ENCODE measurements around the gene GET4. TPM values are rescaled to one million over a fixed set of nuclear protein-coding genes. Genes with fewer than 3 reads are reported as not detected.
"Not testable (repeated sequence)": the region's sequence is repeated elsewhere in the genome, so short reads cannot be mapped to it uniquely, and the experiment has no call there.

GET4 gene
- total RNA-seq, 1 experiment from 2014 or later = 61.9 TPM

- H3K27me3 ChIP-seq (ENCODE audit: control insufficient read depth, insufficient read depth, low read length) = no peaks in the 10 kb centered on the region
- no peak for DNase-seq
- no peaks in the 10 kb centered on the region for H3K36me3 ChIP-seq (replicated peaks; ENCODE audit: control insufficient read depth, insufficient read depth, low read length)
- H3K4me3 ChIP-seq (ENCODE audit: insufficient read depth, low read depth, low read length) = no peak overlapping the region
Measured at GRCh38 chr7:921581-922333, 45.4 kb downstream of the GET4 start.

- no peak for DNase-seq
- no peaks in the 10 kb centered on the region for H3K36me3 ChIP-seq (replicated peaks; ENCODE audit: control insufficient read depth, insufficient read depth, low read length)
- H3K4me3 ChIP-seq (ENCODE audit: insufficient read depth, low read depth, low read length) = no peak overlapping the region
- no peaks in the 10 kb centered on the region for H3K27me3 ChIP-seq (ENCODE audit: control insufficient read depth, insufficient read depth, low read length)
Measured at GRCh38 chr7:922334-923107, 46.2 kb downstream of the GET4 start.

GRCh38 chr7:923108-924041 is 47.0 kb downstream of the GET4 start:
- Histone ChIP-seq H3K27me3 (ENCODE audit: control insufficient read depth, insufficient read depth, low read length) (no peaks in the 10 kb centered on the region), H3K4me3 (ENCODE audit: insufficient read depth, low read depth, low read length) (no peak overlapping the region), H3K36me3 (replicated peaks; ENCODE audit: control insufficient read depth, insufficient read depth, low read length) (no peaks in the 10 kb centered on the region)
- DNase-seq = no peak

DNA sequence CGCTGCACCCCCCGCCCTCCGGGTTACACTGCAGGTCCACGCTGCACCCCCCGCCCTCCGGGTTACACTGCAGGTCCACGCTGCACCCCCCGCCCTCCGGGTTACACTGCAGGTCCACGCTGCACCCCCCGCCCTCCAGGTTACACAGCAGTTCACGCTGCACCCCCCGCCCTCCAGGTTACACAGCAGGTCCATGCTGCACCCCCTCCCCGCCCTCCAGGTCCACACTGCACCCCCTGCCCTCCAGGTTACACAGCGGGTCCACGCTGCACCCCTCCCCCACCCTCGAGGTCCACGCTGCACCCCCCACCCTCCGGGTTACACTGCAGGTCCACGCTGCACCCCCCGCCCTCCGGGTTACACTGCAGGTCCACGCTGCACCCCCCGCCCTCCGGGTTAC is 47.7 kb downstream of the GET4 start:
- not testable (repeated sequence) for H3K27me3 ChIP-seq (ENCODE audit: control insufficient read depth, insufficient read depth, low read length); H3K4me3 ChIP-seq (ENCODE audit: insufficient read depth, low read depth, low read length); H3K36me3 ChIP-seq (replicated peaks; ENCODE audit: control insufficient read depth, insufficient read depth, low read length); DNase-seq

- no peak for DNase-seq
- H3K27me3 ChIP-seq (ENCODE audit: control insufficient read depth, insufficient read depth, low read length) = no peaks in the 10 kb centered on the region
- no peaks in the 10 kb centered on the region for H3K36me3 ChIP-seq (replicated peaks; ENCODE audit: control insufficient read depth, insufficient read depth, low read length)
- H3K4me3 ChIP-seq (ENCODE audit: insufficient read depth, low read depth, low read length) = no peak overlapping the region
Measured at GRCh38 chr7:924541-925231, 48.3 kb downstream of the GET4 start.

GRCh38 chr7:925601-926000 is 49.2 kb downstream of the GET4 start:
- DNase-seq = no peak
- Histone ChIP-seq H3K36me3 (replicated peaks; ENCODE audit: control insufficient read depth, insufficient read depth, low read length) (no peaks in the 10 kb centered on the region), H3K27me3 (ENCODE audit: control insufficient read depth, insufficient read depth, low read length) (no peaks in the 10 kb centered on the region), H3K4me3 (ENCODE audit: insufficient read depth, low read depth, low read length) (no peak overlapping the region)

- Histone ChIP-seq H3K4me3 (ENCODE audit: insufficient read depth, low read depth, low read length) (no peak overlapping the region), H3K27me3 (ENCODE audit: control insufficient read depth, insufficient read depth, low read length) (no peaks in the 10 kb centered on the region), H3K36me3 (replicated peaks; ENCODE audit: control insufficient read depth, insufficient read depth, low read length) (no peaks in the 10 kb centered on the region)
- DNase-seq = no peak
Measured at GRCh38 chr7:926061-927030, 50.0 kb downstream of the GET4 start.

GRCh38 chr7:927031-927671 is 50.8 kb downstream of the GET4 start:
- no peak for DNase-seq
- Histone ChIP-seq H3K36me3 (replicated peaks; ENCODE audit: control insufficient read depth, insufficient read depth, low read length) (no peaks in the 10 kb centered on the region), H3K27me3 (ENCODE audit: control insufficient read depth, insufficient read depth, low read length) (no peaks in the 10 kb centered on the region), H3K4me3 (ENCODE audit: insufficient read depth, low read depth, low read length) (no peak overlapping the region)

- no peak overlapping the region for H3K4me3 ChIP-seq (ENCODE audit: insufficient read depth, low read depth, low read length)
- no peaks in the 10 kb centered on the region for H3K36me3 ChIP-seq (replicated peaks; ENCODE audit: control insufficient read depth, insufficient read depth, low read length)
- H3K27me3 ChIP-seq (ENCODE audit: control insufficient read depth, insufficient read depth, low read length) = no peaks in the 10 kb centered on the region
- DNase-seq = no peak
Measured at GRCh38 chr7:929311-929711, 53.0 kb downstream of the GET4 start.

GRCh38 chr7:930975-931758 is 54.8 kb downstream of the GET4 start:
- H3K4me3 ChIP-seq (ENCODE audit: insufficient read depth, low read depth, low read length) = no peak overlapping the region
- DNase-seq = no peak
- no peaks in the 10 kb centered on the region for H3K27me3 ChIP-seq (ENCODE audit: control insufficient read depth, insufficient read depth, low read length)
- H3K36me3 ChIP-seq (replicated peaks; ENCODE audit: control insufficient read depth, insufficient read depth, low read length) = no peaks in the 10 kb centered on the region

DNA sequence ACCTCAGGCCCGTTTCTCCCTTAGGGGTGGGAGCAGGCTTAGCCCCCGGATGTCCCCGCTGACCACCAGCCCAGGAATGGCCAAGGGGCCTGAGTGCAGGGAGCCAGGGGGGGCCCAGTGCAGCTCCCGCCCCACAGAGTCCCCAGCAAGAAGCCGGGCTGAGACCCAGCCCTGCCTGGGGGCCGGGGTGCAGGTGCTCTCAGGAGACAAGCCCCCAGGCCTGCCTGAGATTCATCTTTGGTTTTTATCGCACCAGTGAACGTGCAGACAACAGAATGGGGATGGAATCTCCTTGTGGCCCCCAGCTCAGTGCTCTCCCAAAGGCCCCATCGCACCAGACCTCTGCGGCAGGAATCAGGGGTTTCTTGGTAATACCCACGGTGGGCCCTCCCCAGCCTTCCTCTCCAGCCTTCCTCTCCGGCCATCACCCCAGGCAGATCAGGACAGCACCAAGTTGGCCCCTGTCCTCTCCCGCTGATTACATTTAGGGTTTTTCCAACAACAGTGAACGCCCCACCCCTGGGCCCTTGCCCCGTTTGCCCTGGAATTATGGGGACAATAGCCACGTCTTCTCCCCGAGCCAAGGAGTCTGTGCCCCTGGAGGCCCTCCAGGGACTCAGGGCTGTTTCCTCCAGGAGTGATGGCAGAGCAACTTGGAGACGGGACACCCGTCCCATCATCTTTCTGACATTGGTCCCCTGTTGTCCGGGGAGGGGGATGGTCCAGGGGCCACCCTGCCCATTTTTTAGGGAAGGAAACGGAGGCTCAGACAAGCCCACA is 55.7 kb downstream of the GET4 start:
- no peak overlapping the region for H3K4me3 ChIP-seq (ENCODE audit: insufficient read depth, low read depth, low read length)
- no peak for DNase-seq
- no peaks in the 10 kb centered on the region for H3K27me3 ChIP-seq (ENCODE audit: control insufficient read depth, insufficient read depth, low read length)
- no peaks in the 10 kb centered on the region for H3K36me3 ChIP-seq (replicated peaks; ENCODE audit: control insufficient read depth, insufficient read depth, low read length)

DNA sequence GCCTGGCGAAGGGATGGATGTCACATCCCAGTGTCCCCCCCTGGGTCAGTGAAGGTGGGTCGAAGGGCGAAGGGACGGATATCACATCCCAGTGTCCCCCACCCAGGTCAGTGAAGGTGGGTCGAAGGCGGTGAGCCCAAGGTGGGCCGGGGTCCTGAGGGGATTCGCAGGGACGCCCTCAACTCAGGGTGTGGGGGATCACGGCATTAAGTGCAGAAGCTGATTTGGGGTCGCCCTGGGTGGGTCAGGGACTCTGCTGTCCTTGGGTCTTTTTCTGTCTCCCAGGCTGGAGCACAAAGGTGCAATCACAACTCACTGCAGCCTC is 56.3 kb downstream of the GET4 start:
- H3K36me3 ChIP-seq (replicated peaks; ENCODE audit: control insufficient read depth, insufficient read depth, low read length) = no peaks in the 10 kb centered on the region
- H3K27me3 ChIP-seq (ENCODE audit: control insufficient read depth, insufficient read depth, low read length) = no peaks in the 10 kb centered on the region
- no peak overlapping the region for H3K4me3 ChIP-seq (ENCODE audit: insufficient read depth, low read depth, low read length)
- DNase-seq = no peak
